HCT116 (cell line): Measurements from ENCODE around the gene HEBP1. TPM values are rescaled to one million over a fixed set of nuclear protein-coding genes. Genes with fewer than 3 reads are reported as not detected.

Experiments used
- ATAC-seq: fragments of 200-7000 bp; cut with Tn5 transposase; 2 replicates; pipeline ENCODE4 v1.9.1; 2020; ENCODE audit warnings: mild to moderate bottlenecking, moderate library complexity
- BruUV-seq: library from RNA; stranded (reverse); fragments of 400-500 nt; replicated peaks from 2 replicates; lab custom pipeline; 2021; lab: Mats Ljungman, UMichigan
- CTCF ChIA-PET: fragments of 300-600 bp; sonication (Branson Sonifier 250); formaldehyde crosslinking; loops from one replicate; lab custom pipeline; 2021; ENCODE audit warnings: antibody characterized with exemption; lab: Charles Lee
- POLR2A ChIA-PET: fragments of 300-600, 350-600 bp; sonication (Branson Sonifier 250); formaldehyde crosslinking; loops from one replicate; lab custom pipeline; 2021; ENCODE audit warnings: antibody characterized with exemption; lab: Charles Lee
- RAD21 ChIA-PET, 2 experiments: fragments of 300-600 bp; sonication (Branson Sonifier 250); formaldehyde crosslinking; loops; one replicate each; lab custom pipeline; 2023; ENCODE audit warnings: low total read pairs in 2 of 2; ENCODE audit not compliant: uncharacterized antibody in 2 of 2, unreplicated experiment in 2 of 2, low non-redundant PET in 1 of 2; lab: Charles Lee
- DNase-seq: peaks from one replicate; pipeline ENCODE4 v3.0.0-alpha.2; 2010; ENCODE audit warnings: low read depth, low spot score
- H2AFZ ChIP-seq: fragments of 200-600 bp; shearing (Covaris generic), sonication (generic); 2 replicates; pipeline ENCODE4 v1.6.1; 2017; ENCODE audit warnings: low read depth, mixed run types, mixed read lengths, antibody characterized with exemption, low read length; ENCODE audit not compliant: poor library complexity, severe bottlenecking
- H3K27ac ChIP-seq: 2 replicates; pipeline ENCODE4 v1.5.1; 2012; ENCODE audit warnings: low read depth, low read length
- H3K27me3 ChIP-seq: fragments of 200-600 bp; sonication (generic); 2 replicates; pipeline ENCODE4 v1.6.1; 2016; ENCODE audit warnings: mixed run types, low read length, mixed read lengths; ENCODE audit not compliant: insufficient read depth
- H3K36me3 ChIP-seq, 2 experiments: fragments of 200-500 bp in 1 of 2; fragments of 200-600 bp in 1 of 2; sonication (Bioruptor generic) in 1 of 2; sonication (generic) in 1 of 2; 2 replicates each; pipeline versions ENCODE4 v1.5.1 to v1.6.1; 2014 to 2016; ENCODE audit warnings: low read length in 2 of 2, inconsistent platforms in 1 of 2, mixed read lengths in 1 of 2, mixed run types in 1 of 2; ENCODE audit not compliant: insufficient read depth in 2 of 2, control insufficient read depth in 1 of 2
- H3K4me1 ChIP-seq, 2 experiments: fragments of 200-600 bp in 1 of 2; sonication (generic) in 1 of 2; 2 replicates each; pipeline versions ENCODE4 v1.5.1 to v1.6.1; 2012 to 2017; ENCODE audit warnings: low read length in 2 of 2, inconsistent platforms in 1 of 2, mild to moderate bottlenecking in 1 of 2, mixed read lengths in 1 of 2, mixed run types in 1 of 2, moderate library complexity in 1 of 2; ENCODE audit not compliant: insufficient read depth in 2 of 2, control insufficient read depth in 1 of 2
- H3K4me2 ChIP-seq: fragments of 200-600 bp; sonication (generic); 2 replicates; pipeline ENCODE4 v1.6.1; 2017; ENCODE audit warnings: mixed run types, low read length, mixed read lengths
- H3K4me3 ChIP-seq, 2 experiments: fragments of 200-600 bp in 1 of 2; sonication (generic) in 1 of 2; replicated peaks in 1 of 2; 2 replicates each; pipeline ENCODE4 v1.5.1; 2011 to 2016; ENCODE audit warnings: low read length in 2 of 2, control low read depth in 1 of 2, low read depth in 1 of 2, mild to moderate bottlenecking in 1 of 2, mixed read lengths in 1 of 2, mixed run types in 1 of 2
- H3K79me2 ChIP-seq: fragments of 200-600 bp; sonication (generic); 2 replicates; pipeline ENCODE4 v1.6.1; 2017; ENCODE audit warnings: mild to moderate bottlenecking, mixed run types, low read length, moderate library complexity, mixed read lengths; ENCODE audit not compliant: insufficient read depth
- H3K9ac ChIP-seq: fragments of 200-600 bp; sonication (generic); 2 replicates; pipeline ENCODE4 v1.6.1; 2016; ENCODE audit warnings: low read length, mixed read lengths
- H3K9me2 ChIP-seq: fragments of 200-600 bp; sonication (generic), shearing (Covaris generic); 2 replicates; pipeline ENCODE4 v1.6.1; 2017; ENCODE audit warnings: mixed run types, mild to moderate bottlenecking, moderate library complexity; ENCODE audit not compliant: insufficient read depth
- H3K9me3 ChIP-seq, 2 experiments: fragments of 200-500 bp in 1 of 2; fragments of 200-600 bp in 1 of 2; sonication (Bioruptor generic) in 1 of 2; sonication (generic) in 1 of 2; 2 replicates each; pipeline ENCODE4 v1.6.1; 2014 to 2017; ENCODE audit warnings: low read length in 2 of 2, mixed read lengths in 2 of 2, inconsistent platforms in 1 of 2, low read depth in 1 of 2, mild to moderate bottlenecking in 1 of 2, mixed run types in 1 of 2, moderate library complexity in 1 of 2; ENCODE audit not compliant: control insufficient read depth in 1 of 2, insufficient read depth in 1 of 2
- H4K20me1 ChIP-seq: fragments of 200-600 bp; sonication (generic), shearing (Covaris generic); 2 replicates; pipeline ENCODE4 v1.6.1; 2017; ENCODE audit warnings: mixed run types, mild to moderate bottlenecking, moderate library complexity; ENCODE audit not compliant: insufficient read depth
- CBX3 ChIP-seq: IDR thresholded peaks from 2 replicates; pipeline ENCODE4 v1.6.1; 2012; ENCODE audit warnings: low read depth
- CEBPB ChIP-seq: IDR thresholded peaks from 2 replicates; pipeline ENCODE4 v1.6.1; 2012; ENCODE audit warnings: low read depth
- EGR1 ChIP-seq: IDR thresholded peaks from 2 replicates; pipeline ENCODE4 v1.6.1; 2012; ENCODE audit warnings: low read depth
- ELF1 ChIP-seq: IDR thresholded peaks from 2 replicates; pipeline ENCODE4 v1.6.1; 2012; ENCODE audit warnings: low read depth, borderline replicate concordance
- EZH2 ChIP-seq: fragments of 200-600 bp; sonication (generic); IDR thresholded peaks from 2 replicates; pipeline ENCODE4 v1.6.1; 2017; ENCODE audit warnings: antibody characterized with exemption, mixed run types
- EZH2phosphoT487 ChIP-seq: fragments of 200-600 bp; IDR thresholded peaks from 2 replicates; pipeline ENCODE4 v1.6.1; 2018; ENCODE audit warnings: antibody characterized with exemption, borderline replicate concordance
- JUND ChIP-seq: IDR thresholded peaks from 2 replicates; pipeline ENCODE4 v1.6.1; 2012
- POLR2A ChIP-seq: IDR thresholded peaks from 2 replicates; pipeline ENCODE4 v1.7.0; 2011; ENCODE audit warnings: borderline replicate concordance; ENCODE audit not compliant: insufficient read depth, insufficient read length; ENCODE audit errors: extremely low read depth
- POLR2AphosphoS5 ChIP-seq: IDR thresholded peaks from 2 replicates; pipeline ENCODE4 v1.6.1; 2011; ENCODE audit warnings: mild to moderate bottlenecking, low read depth, low read length, moderate library complexity
- RAD21 ChIP-seq: IDR thresholded peaks from 2 replicates; pipeline ENCODE4 v1.6.1; 2012; ENCODE audit warnings: low read depth, mild to moderate bottlenecking
- SIN3A ChIP-seq: IDR thresholded peaks from 2 replicates; pipeline ENCODE4 v1.6.1; 2012; ENCODE audit warnings: low read depth
- SP1 ChIP-seq: IDR thresholded peaks from 2 replicates; pipeline ENCODE4 v1.6.1; 2012; ENCODE audit warnings: low read depth
- SRF ChIP-seq: IDR thresholded peaks from 2 replicates; pipeline ENCODE4 v1.6.1; 2012; ENCODE audit warnings: low read depth
- YY1 ChIP-seq: IDR thresholded peaks from 2 replicates; pipeline ENCODE4 v1.6.1; 2011; ENCODE audit warnings: low read length, low read depth, moderate library complexity, mild to moderate bottlenecking; ENCODE audit not compliant: insufficient replicate concordance; ENCODE audit errors: extremely low read depth
- ZFX ChIP-seq: fragments of 450-650 bp; IDR thresholded peaks from 2 replicates; pipeline ENCODE4 v1.6.1; 2017
- intact Hi-C: fragments of 100-400 bp; cut with micrococcal nuclease; formaldehyde crosslinking; loops from 2 replicates; pipeline ENCODE4 v1.10.0; 2022
- total RNA-seq: library from RNA; stranded (reverse); gene quantifications from one replicate; pipeline ENCODE4 v1.2.1, GENCODE V29; 2021; ENCODE audit not compliant: unreplicated experiment
- TF ChIP-seq, protein P1 (sequence below): IDR thresholded peaks from 2 replicates; pipeline ENCODE4 v1.6.1; 2012; ENCODE audit warnings: low read depth
- TF ChIP-seq, protein P2 (sequence below): IDR thresholded peaks from 2 replicates; pipeline ENCODE4 v1.6.1; 2012
- TF ChIP-seq, protein P3 (sequence below), 3 experiments: fragments of 200-600 bp in 1 of 3; sonication (generic) in 1 of 3; IDR thresholded peaks in 2 of 3; conservative IDR thresholded peaks in 1 of 3; 2 replicates each; pipeline ENCODE4 v1.5.1; 2012 to 2017; ENCODE audit warnings: low read depth in 2 of 3, low read length in 2 of 3, antibody characterized with exemption in 1 of 3, borderline replicate concordance in 1 of 3, control low read depth in 1 of 3, mild to moderate bottlenecking in 1 of 3, mixed read lengths in 1 of 3, mixed run types in 1 of 3, moderate library complexity in 1 of 3; ENCODE audit not compliant: insufficient read depth in 1 of 3
- TF ChIP-seq, protein P4 (sequence below): IDR thresholded peaks from 2 replicates; pipeline ENCODE4 v1.6.1; 2012

Gene HEBP1
- total RNA-seq, 1 experiment from 2014 or later: 41.0 TPM

DNA sequence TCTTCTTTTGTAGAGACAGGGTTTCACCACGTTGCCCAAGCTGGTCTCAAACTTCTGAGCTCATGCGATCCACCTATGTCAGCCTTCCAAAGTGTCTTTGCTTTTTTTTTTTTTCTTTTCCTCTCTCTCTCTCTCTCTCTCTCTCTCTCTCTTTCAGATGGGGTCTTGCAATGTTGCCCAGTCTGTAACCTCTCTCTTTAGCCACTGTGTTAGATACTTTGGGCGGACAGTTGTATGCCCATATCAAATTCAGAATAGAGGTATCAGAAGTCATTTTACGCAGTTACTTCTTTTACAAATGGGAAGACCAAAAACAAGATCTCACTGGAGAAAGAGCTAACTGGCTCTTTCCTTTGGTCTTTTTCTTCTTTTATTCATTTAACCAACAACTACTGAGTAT is 6.7 kb downstream of the HEBP1 start:
- H3K79me2 ChIP-seq: peaks cover 16% of the 10 kb centered on the region
- no peaks in the 10 kb centered on the region for H3K27me3 ChIP-seq
- H3K4me2 ChIP-seq: no peak overlapping the region
- TF ChIP-seq, protein P1, sequence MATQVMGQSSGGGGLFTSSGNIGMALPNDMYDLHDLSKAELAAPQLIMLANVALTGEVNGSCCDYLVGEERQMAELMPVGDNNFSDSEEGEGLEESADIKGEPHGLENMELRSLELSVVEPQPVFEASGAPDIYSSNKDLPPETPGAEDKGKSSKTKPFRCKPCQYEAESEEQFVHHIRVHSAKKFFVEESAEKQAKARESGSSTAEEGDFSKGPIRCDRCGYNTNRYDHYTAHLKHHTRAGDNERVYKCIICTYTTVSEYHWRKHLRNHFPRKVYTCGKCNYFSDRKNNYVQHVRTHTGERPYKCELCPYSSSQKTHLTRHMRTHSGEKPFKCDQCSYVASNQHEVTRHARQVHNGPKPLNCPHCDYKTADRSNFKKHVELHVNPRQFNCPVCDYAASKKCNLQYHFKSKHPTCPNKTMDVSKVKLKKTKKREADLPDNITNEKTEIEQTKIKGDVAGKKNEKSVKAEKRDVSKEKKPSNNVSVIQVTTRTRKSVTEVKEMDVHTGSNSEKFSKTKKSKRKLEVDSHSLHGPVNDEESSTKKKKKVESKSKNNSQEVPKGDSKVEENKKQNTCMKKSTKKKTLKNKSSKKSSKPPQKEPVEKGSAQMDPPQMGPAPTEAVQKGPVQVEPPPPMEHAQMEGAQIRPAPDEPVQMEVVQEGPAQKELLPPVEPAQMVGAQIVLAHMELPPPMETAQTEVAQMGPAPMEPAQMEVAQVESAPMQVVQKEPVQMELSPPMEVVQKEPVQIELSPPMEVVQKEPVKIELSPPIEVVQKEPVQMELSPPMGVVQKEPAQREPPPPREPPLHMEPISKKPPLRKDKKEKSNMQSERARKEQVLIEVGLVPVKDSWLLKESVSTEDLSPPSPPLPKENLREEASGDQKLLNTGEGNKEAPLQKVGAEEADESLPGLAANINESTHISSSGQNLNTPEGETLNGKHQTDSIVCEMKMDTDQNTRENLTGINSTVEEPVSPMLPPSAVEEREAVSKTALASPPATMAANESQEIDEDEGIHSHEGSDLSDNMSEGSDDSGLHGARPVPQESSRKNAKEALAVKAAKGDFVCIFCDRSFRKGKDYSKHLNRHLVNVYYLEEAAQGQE: no peak
- TF ChIP-seq YY1: no peak
- TF ChIP-seq POLR2A: no peak
- TF ChIP-seq, protein P2, sequence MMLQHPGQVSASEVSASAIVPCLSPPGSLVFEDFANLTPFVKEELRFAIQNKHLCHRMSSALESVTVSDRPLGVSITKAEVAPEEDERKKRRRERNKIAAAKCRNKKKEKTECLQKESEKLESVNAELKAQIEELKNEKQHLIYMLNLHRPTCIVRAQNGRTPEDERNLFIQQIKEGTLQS: no peak
- no peak for TF ChIP-seq EGR1
- TF ChIP-seq ELF1: no peak
- TF ChIP-seq RAD21: no peak
- TF ChIP-seq JUND: no peak
- TF ChIP-seq ZFX: no peak
- no peak for TF ChIP-seq SRF
- no peak for TF ChIP-seq CBX3
- no peak for TF ChIP-seq CEBPB
- no peak for TF ChIP-seq SIN3A
- no peak for TF ChIP-seq SP1
- no peak for TF ChIP-seq EZH2
- TF ChIP-seq, protein P3, sequence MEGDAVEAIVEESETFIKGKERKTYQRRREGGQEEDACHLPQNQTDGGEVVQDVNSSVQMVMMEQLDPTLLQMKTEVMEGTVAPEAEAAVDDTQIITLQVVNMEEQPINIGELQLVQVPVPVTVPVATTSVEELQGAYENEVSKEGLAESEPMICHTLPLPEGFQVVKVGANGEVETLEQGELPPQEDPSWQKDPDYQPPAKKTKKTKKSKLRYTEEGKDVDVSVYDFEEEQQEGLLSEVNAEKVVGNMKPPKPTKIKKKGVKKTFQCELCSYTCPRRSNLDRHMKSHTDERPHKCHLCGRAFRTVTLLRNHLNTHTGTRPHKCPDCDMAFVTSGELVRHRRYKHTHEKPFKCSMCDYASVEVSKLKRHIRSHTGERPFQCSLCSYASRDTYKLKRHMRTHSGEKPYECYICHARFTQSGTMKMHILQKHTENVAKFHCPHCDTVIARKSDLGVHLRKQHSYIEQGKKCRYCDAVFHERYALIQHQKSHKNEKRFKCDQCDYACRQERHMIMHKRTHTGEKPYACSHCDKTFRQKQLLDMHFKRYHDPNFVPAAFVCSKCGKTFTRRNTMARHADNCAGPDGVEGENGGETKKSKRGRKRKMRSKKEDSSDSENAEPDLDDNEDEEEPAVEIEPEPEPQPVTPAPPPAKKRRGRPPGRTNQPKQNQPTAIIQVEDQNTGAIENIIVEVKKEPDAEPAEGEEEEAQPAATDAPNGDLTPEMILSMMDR (IDR thresholded peaks at IDR 0.05 in 2 of 3, conservative IDR thresholded peaks at IDR 0.05 in 1 of 3; ENCODE audit: borderline replicate concordance in 1 of 3, insufficient read depth in 1 of 3, low read depth in 2 of 3, low read length in 2 of 3): no peak
- no peak for TF ChIP-seq EZH2phosphoT487
- TF ChIP-seq POLR2AphosphoS5: no peak
- TF ChIP-seq, protein P4, sequence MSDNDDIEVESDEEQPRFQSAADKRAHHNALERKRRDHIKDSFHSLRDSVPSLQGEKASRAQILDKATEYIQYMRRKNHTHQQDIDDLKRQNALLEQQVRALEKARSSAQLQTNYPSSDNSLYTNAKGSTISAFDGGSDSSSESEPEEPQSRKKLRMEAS: no peak
- TF ChIP-seq, all 23 proteins: peak for 0
- ChIA-PET POLR2A (no interaction called here), CTCF (no interaction called here), RAD21 (no interaction called here)
- no peak for DNase-seq
- Histone ChIP-seq H3K36me3 (peaks cover 0 to 3% of the 10 kb centered on the region in 2 experiments; a peak in 3 of 4 replicates), H3K27ac (no peak overlapping the region), H4K20me1 (no peaks in the 10 kb centered on the region), H3K9ac (no peak overlapping the region), H3K4me3 (no peak overlapping the region), H3K9me2 (no peaks in the 10 kb centered on the region), H2AFZ (no peak overlapping the region), H3K9me3 (no peaks in the 10 kb centered on the region), H3K4me1 (no peaks in the 10 kb centered on the region; a peak in 1 of 4 replicates)
- no TSS peak for BruUV-seq
- intact Hi-C loops: no loop called here
- ATAC-seq: no peak
